CD4-positive, CD25-positive, alpha-beta regulatory T cell (primary cell): ENCODE results near the gene WDR45B. TPM values are rescaled to one million over a fixed set of nuclear protein-coding genes. Genes with fewer than 3 reads are reported as not detected.

Experiments
- ATAC-seq, 2 donors: fragments of 150-1000 bp; cut with Tn5 transposase; one replicate each; pipeline ENCODE4 v1.10.0; 2021; ENCODE audit warnings: low read depth in 2 of 2, moderate number of reproducible peaks in 2 of 2, moderate library complexity in 1 of 2
- DNase-seq, 3 donors: peaks; one replicate each; pipeline versions ENCODE4 v3.0.0 to v3.0.0-alpha.2; 2012 to 2022; ENCODE audit warnings: mixed read lengths in 1 of 3
- H3K27ac ChIP-seq: one replicate; pipeline ENCODE4 v1.7.0; 2013; ENCODE audit warnings: mild to moderate bottlenecking, low read length; ENCODE audit not compliant: insufficient read depth, poor library complexity, severe bottlenecking
- H3K27me3 ChIP-seq: one replicate; pipeline ENCODE4 v1.7.0; 2013; ENCODE audit warnings: low read length; ENCODE audit not compliant: control insufficient read depth, insufficient read depth
- H3K36me3 ChIP-seq: one replicate; pipeline ENCODE4 v1.7.0; 2013; ENCODE audit warnings: mild to moderate bottlenecking, low read length, moderate library complexity; ENCODE audit not compliant: control insufficient read depth, insufficient read depth
- H3K4me1 ChIP-seq: 2 replicates; pipeline ENCODE4 v1.7.0; 2013; ENCODE audit warnings: mild to moderate bottlenecking, low read length; ENCODE audit not compliant: insufficient read depth, control insufficient read depth, poor library complexity, severe bottlenecking
- H3K4me3 ChIP-seq: one replicate; pipeline ENCODE4 v1.7.0; 2013; ENCODE audit warnings: low read depth, mild to moderate bottlenecking, low read length, moderate library complexity
- H3K9me3 ChIP-seq, 2 experiments: 1 replicate in 1 of 2; 2 replicates in 1 of 2; pipeline ENCODE4 v1.7.0; 2013; ENCODE audit warnings: low read length in 2 of 2, mild to moderate bottlenecking in 1 of 2, moderate library complexity in 1 of 2; ENCODE audit not compliant: control insufficient read depth in 2 of 2
- H3K27ac Mint-ChIP-seq, 3 donors: one replicate each; pipeline ENCODE4 v1.8.0; 2020 to 2022; ENCODE audit warnings: mild to moderate bottlenecking in 3 of 3, mixed read lengths in 3 of 3, moderate library complexity in 2 of 3
- H3K27me3 Mint-ChIP-seq: one replicate; pipeline ENCODE4 v1.8.0; 2022; ENCODE audit warnings: mild to moderate bottlenecking, mixed read lengths
- H3K36me3 Mint-ChIP-seq: one replicate; pipeline ENCODE4 v1.8.0; 2020; ENCODE audit warnings: mixed read lengths
- H3K4me1 Mint-ChIP-seq, 4 donors: one replicate each; pipeline ENCODE4 v1.8.0; 2020 to 2022; ENCODE audit warnings: mixed read lengths in 4 of 4, mild to moderate bottlenecking in 1 of 4
- H3K4me3 Mint-ChIP-seq, 4 donors: one replicate each; pipeline ENCODE4 v1.8.0; 2020 to 2022; ENCODE audit warnings: mild to moderate bottlenecking in 4 of 4, mixed read lengths in 4 of 4, moderate library complexity in 3 of 4
- H3K9me3 Mint-ChIP-seq, 7 donors: one replicate each; pipeline ENCODE4 v1.8.0; 2020 to 2022; ENCODE audit warnings: mixed read lengths in 7 of 7, mild to moderate bottlenecking in 3 of 7, moderate library complexity in 2 of 7
- polyA plus RNA-seq, 4 donors: library from polyadenylated mRNA; unstranded; fragments of 300-500 nt; fragmentation: Illumina TruSeq; gene quantifications; one replicate each; pipeline ENCODE4 v1.2.3, GENCODE V29; 2021
- total RNA-seq: library from RNA; stranded (reverse); gene quantifications from one replicate; pipeline ENCODE4 v1.2.3, GENCODE V29; 2022

WDR45B gene
- total and polyA plus RNA-seq, 5 donors from 2014 or later: 35.1 to 86.8 (median 40.7) TPM

DNA sequence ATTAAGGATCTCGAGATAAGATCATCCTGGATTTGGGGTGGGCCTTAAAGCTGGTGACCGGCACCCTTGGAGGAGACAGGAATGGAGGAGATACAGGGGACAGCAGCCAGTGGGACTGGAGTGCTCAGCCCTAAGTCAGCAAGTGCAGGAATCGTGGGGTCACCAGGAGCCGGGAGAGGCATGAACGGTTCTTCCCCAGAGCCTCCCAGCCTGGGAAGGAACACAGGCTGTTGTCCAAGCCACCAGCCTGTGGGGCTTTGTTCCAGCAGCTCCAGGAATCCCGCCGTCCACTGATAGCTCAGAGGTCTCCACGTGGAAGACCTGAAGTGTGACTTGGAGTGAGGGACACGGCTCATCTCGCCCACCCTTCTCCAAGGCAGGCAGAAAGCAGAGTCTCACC, 2.5 kb upstream of the WDR45B start:
- peak overlapping the region in 2 of 4 donors; percentile 61 to 72 for H3K4me3 Mint-ChIP-seq
- no peak for ATAC-seq
- H3K27me3 Mint-ChIP-seq: peaks cover 5% of the 10 kb centered on the region
- Histone ChIP-seq H3K4me1 (peaks cover 18% of the 10 kb centered on the region), H3K27ac (no peak overlapping the region), H3K9me3 (no peaks in the 10 kb centered on the region), H3K27me3 (no peaks in the 10 kb centered on the region), H3K4me3 (no peak overlapping the region), H3K36me3 (no peaks in the 10 kb centered on the region)
- H3K4me1 Mint-ChIP-seq: peaks cover 4 to 19% (median 6%) of the 10 kb centered on the region in 4 donors
- H3K9me3 Mint-ChIP-seq: no peaks in the 10 kb centered on the region
- H3K27ac Mint-ChIP-seq: peak overlapping the region in 1 of 3 donors; percentile 32
- H3K36me3 Mint-ChIP-seq: no peaks in the 10 kb centered on the region
- DNase-seq: no peak

DNA sequence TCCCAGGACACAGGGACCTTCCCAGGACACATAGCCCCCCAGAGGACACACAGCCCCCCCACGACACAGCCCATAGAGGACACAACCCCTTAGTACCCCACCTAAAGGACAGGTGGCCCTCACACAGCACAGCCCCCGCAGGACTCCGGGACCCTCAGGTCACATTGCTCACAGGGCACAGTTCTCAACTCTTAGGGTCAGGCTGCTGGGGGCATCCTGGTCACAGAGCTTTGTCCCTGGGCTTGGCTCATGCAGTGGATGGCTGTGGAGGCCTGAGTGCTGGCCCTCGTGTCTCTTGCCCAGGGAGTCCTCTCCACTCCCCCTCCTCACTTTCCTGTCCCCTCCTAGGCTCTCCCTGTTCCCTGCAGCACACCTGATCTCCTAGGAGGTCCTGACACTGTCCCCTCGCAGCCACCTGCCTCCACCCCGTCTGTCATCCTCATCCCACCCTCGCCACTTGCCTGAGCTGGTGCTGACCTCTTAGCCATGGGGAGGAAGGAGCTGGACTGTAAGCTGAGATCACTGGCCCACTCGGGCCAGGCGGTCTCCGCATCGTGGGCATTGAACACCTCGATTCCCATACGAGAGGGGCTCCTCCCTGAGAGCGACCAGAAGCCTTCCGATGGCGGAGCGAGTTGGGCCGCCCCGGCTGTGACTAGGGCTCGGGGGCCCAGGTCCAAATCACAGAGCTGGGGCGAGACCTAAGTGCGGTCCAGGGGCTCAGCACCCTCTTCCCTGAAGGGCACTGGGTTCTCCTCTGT, 1.4 kb upstream of the WDR45B start:
- Mint-ChIP-seq H3K4me1 (peaks cover 9 to 27% (median 12%) of the 10 kb centered on the region in 4 donors), H3K27ac (peak overlapping the region; percentile 23 to 81 (median 26)), H3K36me3 (no peaks in the 10 kb centered on the region), H3K4me3 (peak overlapping the region; percentile 56 to 90 (median 76)), H3K9me3 (no peaks in the 10 kb centered on the region), H3K27me3 (peaks cover 5% of the 10 kb centered on the region)
- H3K4me1 ChIP-seq: peaks cover 25% of the 10 kb centered on the region
- no peaks in the 10 kb centered on the region for H3K27me3 ChIP-seq
- H3K36me3 ChIP-seq: no peaks in the 10 kb centered on the region
- no peaks in the 10 kb centered on the region for H3K9me3 ChIP-seq
- H3K4me3 ChIP-seq: no peak overlapping the region
- H3K27ac ChIP-seq: peak overlapping the region; percentile 51
- no peak for DNase-seq
- no peak for ATAC-seq

DNA sequence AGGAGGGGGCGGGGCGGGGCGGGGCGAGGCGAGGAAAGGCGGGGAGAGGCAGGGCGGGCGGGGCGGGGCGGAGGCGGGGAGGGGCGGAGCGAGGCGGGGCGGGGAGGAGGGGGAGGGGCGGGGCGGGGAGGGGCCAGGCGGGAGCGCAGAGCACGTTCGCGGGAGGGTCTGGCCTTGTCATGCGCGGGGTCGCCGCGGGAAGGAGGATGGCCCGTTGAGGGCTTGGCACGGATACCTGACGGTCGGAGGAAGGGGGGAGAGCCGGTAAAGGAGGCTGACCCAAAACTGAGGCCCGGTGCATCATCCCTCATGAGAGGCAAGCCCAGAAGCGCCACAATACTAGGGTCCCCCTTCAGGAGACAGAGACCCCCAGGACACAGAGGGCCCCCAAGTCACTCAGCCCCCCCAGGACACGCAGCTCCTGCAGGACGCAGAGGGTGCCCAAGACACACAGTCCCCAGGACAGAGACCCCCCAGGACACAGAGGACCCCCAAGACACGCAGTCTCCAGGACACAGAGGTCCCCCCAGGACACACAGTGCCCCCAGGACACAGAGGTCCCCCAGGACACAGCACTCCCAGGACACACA, 593 bp upstream of the WDR45B start:
- no peaks in the 10 kb centered on the region for H3K27me3 ChIP-seq
- H3K36me3 Mint-ChIP-seq: no peaks in the 10 kb centered on the region
- DNase-seq: peak; percentile 29 to 55 (median 50)
- H3K27me3 Mint-ChIP-seq: peaks cover 5% of the 10 kb centered on the region
- no peaks in the 10 kb centered on the region for H3K9me3 ChIP-seq
- H3K27ac Mint-ChIP-seq: no peak overlapping the region
- peak overlapping the region; percentile 51 for H3K27ac ChIP-seq
- H3K4me1 Mint-ChIP-seq: peaks cover 9 to 29% (median 14%) of the 10 kb centered on the region in 4 donors
- H3K36me3 ChIP-seq: peaks cover 8% of the 10 kb centered on the region
- peaks cover 25% of the 10 kb centered on the region for H3K4me1 ChIP-seq
- H3K9me3 Mint-ChIP-seq: no peaks in the 10 kb centered on the region
- no peak overlapping the region for H3K4me3 ChIP-seq
- H3K4me3 Mint-ChIP-seq: peak overlapping the region; percentile 39 to 94 (median 76)
- peak; percentile 4 for ATAC-seq

DNA sequence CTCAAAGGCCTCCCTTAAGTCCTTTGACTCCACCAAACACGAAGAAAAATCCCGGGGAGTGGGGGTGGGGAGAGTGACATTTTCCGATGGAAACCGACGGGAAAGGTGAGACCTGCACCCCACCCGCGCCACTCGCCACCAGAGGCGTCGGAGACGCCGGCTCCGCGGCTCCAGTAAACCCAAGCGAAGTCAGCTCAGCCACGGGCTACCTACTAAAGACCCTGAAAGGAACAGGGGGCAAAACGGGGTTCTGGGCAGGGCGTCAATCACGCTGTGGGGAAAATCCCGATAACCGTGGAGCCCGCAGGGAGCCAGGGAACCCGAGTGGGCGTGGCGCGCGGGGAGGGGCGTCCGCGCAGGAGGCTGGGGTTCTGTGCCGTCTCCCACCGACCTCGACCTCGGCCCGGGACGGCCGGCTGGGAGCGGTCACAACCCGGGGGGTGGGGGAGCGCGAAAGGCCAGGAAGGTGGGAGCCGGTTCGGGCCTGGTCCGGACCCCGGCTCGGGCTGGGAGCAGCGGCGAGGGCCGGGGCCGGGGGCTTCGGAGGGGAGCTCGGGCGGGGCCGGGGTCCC, 565 bp downstream of the WDR45B start:
- H3K27ac ChIP-seq: peak overlapping the region; percentile 94
- peaks cover 9 to 30% (median 14%) of the 10 kb centered on the region in 4 donors for H3K4me1 Mint-ChIP-seq
- peaks cover 0 to 2% (median 0%) of the 10 kb centered on the region in 7 donors for H3K9me3 Mint-ChIP-seq
- peaks cover 5% of the 10 kb centered on the region for H3K27me3 Mint-ChIP-seq
- H3K4me1 ChIP-seq: peaks cover 25% of the 10 kb centered on the region
- peak overlapping the region in 1 of 3 donors; percentile 82 for H3K27ac Mint-ChIP-seq
- H3K4me3 Mint-ChIP-seq: peak overlapping the region; percentile 86 to 94 (median 90)
- H3K9me3 ChIP-seq: no peaks in the 10 kb centered on the region
- no peaks in the 10 kb centered on the region for H3K27me3 ChIP-seq
- H3K36me3 ChIP-seq: peaks cover 18% of the 10 kb centered on the region
- peaks cover 3% of the 10 kb centered on the region for H3K36me3 Mint-ChIP-seq
- H3K4me3 ChIP-seq: peak overlapping the region; percentile 71
- DNase-seq (peak; percentile 35 to 63 (median 39)), ATAC-seq (no peak)

DNA sequence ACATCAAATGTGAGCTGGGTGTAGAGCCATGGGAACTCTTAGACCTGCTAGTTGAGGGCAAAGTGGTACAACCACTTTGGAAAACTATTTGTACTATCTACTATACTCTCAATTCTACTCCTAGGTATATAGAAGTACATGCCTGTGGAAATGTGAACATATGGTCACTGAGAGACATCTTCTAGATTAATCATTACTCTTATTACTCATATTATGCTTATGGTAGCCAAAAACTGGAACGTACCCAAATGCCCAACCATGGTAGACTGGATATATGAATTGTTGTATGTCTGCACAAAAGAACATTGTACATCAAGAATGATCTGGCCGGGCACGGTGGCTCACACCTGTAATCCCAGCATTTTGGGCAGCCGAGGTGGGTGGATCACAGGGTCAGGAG, 2.7 kb downstream of the WDR45B start:
- DNase-seq: no peak
- Histone ChIP-seq H3K9me3 (no peaks in the 10 kb centered on the region), H3K4me3 (no peak overlapping the region), H3K4me1 (peaks cover 25% of the 10 kb centered on the region), H3K27ac (no peak overlapping the region), H3K27me3 (no peaks in the 10 kb centered on the region), H3K36me3 (peaks cover 30% of the 10 kb centered on the region)
- no peak for ATAC-seq
- Mint-ChIP-seq H3K27me3 (peaks cover 2% of the 10 kb centered on the region), H3K9me3 (peaks cover 0 to 2% (median 0%) of the 10 kb centered on the region in 7 donors), H3K36me3 (peaks cover 10% of the 10 kb centered on the region), H3K27ac (peak overlapping the region in 1 of 3 donors; percentile 15), H3K4me1 (peaks cover 9 to 40% (median 14%) of the 10 kb centered on the region in 4 donors), H3K4me3 (peak overlapping the region; percentile 31 to 94 (median 74))

DNA sequence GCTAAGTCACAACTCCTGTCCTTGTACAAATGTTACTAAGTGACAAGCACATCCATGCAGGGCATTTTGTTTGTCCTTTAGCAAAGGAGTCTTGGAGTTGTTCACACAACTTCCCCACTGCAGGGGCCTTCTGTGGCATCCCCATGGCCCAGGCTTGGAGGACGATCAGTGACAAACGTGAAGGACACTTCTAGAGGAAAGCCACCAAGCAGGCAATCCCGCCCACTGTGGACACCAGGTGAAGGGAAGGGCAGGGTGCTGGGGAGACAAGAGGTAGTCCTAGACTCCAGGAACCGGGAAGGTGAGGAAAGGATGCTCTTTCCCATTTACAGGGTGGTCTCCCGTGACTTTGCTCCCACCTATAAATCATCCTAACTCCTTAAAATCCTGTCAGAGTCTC, 4.1 kb downstream of the WDR45B start:
- Mint-ChIP-seq H3K27me3 (no peaks in the 10 kb centered on the region), H3K4me1 (peaks cover 9 to 49% (median 18%) of the 10 kb centered on the region in 4 donors), H3K27ac (peak overlapping the region in 1 of 3 donors; percentile 32), H3K9me3 (peaks cover 0 to 2% (median 0%) of the 10 kb centered on the region in 7 donors), H3K4me3 (peak overlapping the region in 1 of 4 donors; percentile 21), H3K36me3 (peaks cover 15% of the 10 kb centered on the region)
- no peak for ATAC-seq
- Histone ChIP-seq H3K36me3 (peaks cover 31% of the 10 kb centered on the region), H3K9me3 (no peaks in the 10 kb centered on the region), H3K4me1 (peaks cover 29% of the 10 kb centered on the region), H3K27ac (no peak overlapping the region), H3K27me3 (no peaks in the 10 kb centered on the region), H3K4me3 (no peak overlapping the region)
- DNase-seq: no peak

DNA sequence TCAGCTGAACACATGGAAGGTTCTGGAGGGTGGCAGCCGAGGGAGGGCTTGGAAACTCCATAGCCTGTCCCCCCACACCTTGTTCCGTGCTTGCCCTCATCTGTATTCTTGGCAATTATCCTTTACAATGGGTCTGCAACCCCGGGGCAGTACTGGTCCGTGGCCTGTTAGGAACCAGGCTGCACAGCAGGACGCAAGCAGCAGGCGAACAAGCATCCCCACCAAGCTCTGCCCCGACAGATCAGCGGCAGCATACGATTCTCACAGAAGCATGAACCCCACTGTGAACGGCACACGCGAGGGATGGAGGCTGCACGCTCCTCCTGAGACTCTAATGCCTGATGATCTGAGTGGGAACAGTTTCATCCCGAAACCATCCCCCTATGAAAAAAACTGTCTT, 6.2 kb downstream of the WDR45B start:
- Mint-ChIP-seq H3K9me3 (peaks cover 0 to 6% (median 0%) of the 10 kb centered on the region in 7 donors), H3K27me3 (no peaks in the 10 kb centered on the region), H3K4me1 (peaks cover 9 to 56% (median 27%) of the 10 kb centered on the region in 4 donors), H3K4me3 (peak overlapping the region in 2 of 4 donors; percentile 38 to 54), H3K27ac (no peak overlapping the region), H3K36me3 (peaks cover 21% of the 10 kb centered on the region)
- Histone ChIP-seq H3K4me1 (peaks cover 22% of the 10 kb centered on the region), H3K27ac (no peak overlapping the region), H3K4me3 (no peak overlapping the region), H3K36me3 (peaks cover 40% of the 10 kb centered on the region), H3K9me3 (peaks cover 0 to 3% of the 10 kb centered on the region in 2 experiments), H3K27me3 (no peaks in the 10 kb centered on the region)
- DNase-seq: no peak
- no peak for ATAC-seq
